Loucy (cell line): ENCODE measurements around the gene RPS6KA2.

Experiments used
- H2AFZ ChIP-seq: fragments of 200-600 bp; sonication (generic); 2 replicates; pipeline ENCODE4 v1.6.0; 2016; ENCODE audit warnings: antibody characterized with exemption, mild to moderate bottlenecking, low read length, moderate library complexity
- H3F3A ChIP-seq: fragments of 200-600 bp; 2 replicates; pipeline ENCODE4 v1.6.0; 2016; ENCODE audit warnings: antibody characterized with exemption, low read depth, mild to moderate bottlenecking
- H3K27me3 ChIP-seq: fragments of 200-600 bp; sonication (generic); 2 replicates; pipeline ENCODE4 v1.6.1; 2014; ENCODE audit warnings: low read length, mild to moderate bottlenecking; ENCODE audit not compliant: insufficient read depth, poor library complexity, severe bottlenecking
- H3K36me3 ChIP-seq: fragments of 200-600 bp; sonication (generic); 2 replicates; pipeline ENCODE4 v1.6.1; 2016; ENCODE audit warnings: low read length; ENCODE audit not compliant: insufficient read depth
- H3K4me1 ChIP-seq: fragments of 200-600 bp; sonication (generic); 2 replicates; pipeline ENCODE4 v1.5.1; 2014; ENCODE audit warnings: low read length, mild to moderate bottlenecking; ENCODE audit not compliant: insufficient read depth, poor library complexity, severe bottlenecking
- H3K4me2 ChIP-seq: fragments of 200-600 bp; sonication (generic); 2 replicates; pipeline ENCODE4 v1.6.0; 2014; ENCODE audit warnings: antibody characterized with exemption, low read length, low read depth, mild to moderate bottlenecking; ENCODE audit not compliant: poor library complexity, severe bottlenecking
- H3K4me3 ChIP-seq: fragments of 200-600 bp; sonication (generic); 2 replicates; pipeline ENCODE4 v1.5.1; 2014; ENCODE audit warnings: low read length, mild to moderate bottlenecking, mixed read lengths; ENCODE audit not compliant: poor library complexity, severe bottlenecking
- H3K79me2 ChIP-seq: fragments of 200-600 bp; sonication (generic); 2 replicates; pipeline ENCODE4 v1.6.1; 2014; ENCODE audit warnings: low read length; ENCODE audit not compliant: insufficient read depth
- H3K9ac ChIP-seq: fragments of 200-600 bp; sonication (generic); 2 replicates; pipeline ENCODE4 v1.6.0; 2014; ENCODE audit warnings: mild to moderate bottlenecking, low read depth, low read length, moderate library complexity; ENCODE audit not compliant: poor library complexity, severe bottlenecking
- H3K9me2 ChIP-seq: fragments of 200-600 bp; sonication (generic); replicated peaks from 2 replicates; pipeline ENCODE4 v1.6.1; 2016; ENCODE audit warnings: low read depth, low read length, mixed read lengths
- H3K9me3 ChIP-seq: fragments of 200-600 bp; sonication (generic); 2 replicates; pipeline ENCODE4 v1.6.1; 2014; ENCODE audit warnings: mild to moderate bottlenecking, antibody characterized with exemption, low read length, low read depth; ENCODE audit not compliant: insufficient read depth
- H4K20me1 ChIP-seq: fragments of 200-600 bp; sonication (generic); 2 replicates; pipeline ENCODE4 v1.6.0; 2014; ENCODE audit warnings: antibody characterized with exemption, low read length, mild to moderate bottlenecking; ENCODE audit not compliant: insufficient read depth, poor library complexity, severe bottlenecking
- EZH2phosphoT487 ChIP-seq: fragments of 200-600 bp; IDR thresholded peaks from 2 replicates; pipeline ENCODE4 v1.6.1; 2018; ENCODE audit warnings: antibody characterized with exemption, mild to moderate bottlenecking, moderate library complexity, borderline replicate concordance
- TF ChIP-seq, protein P1 (sequence below): fragments of 200-600 bp; sonication (generic); conservative IDR thresholded peaks from 2 replicates; pipeline ENCODE4 v1.5.1; 2014; ENCODE audit warnings: mild to moderate bottlenecking, antibody characterized with exemption, low read length

The RPS6KA2 gene

DNA sequence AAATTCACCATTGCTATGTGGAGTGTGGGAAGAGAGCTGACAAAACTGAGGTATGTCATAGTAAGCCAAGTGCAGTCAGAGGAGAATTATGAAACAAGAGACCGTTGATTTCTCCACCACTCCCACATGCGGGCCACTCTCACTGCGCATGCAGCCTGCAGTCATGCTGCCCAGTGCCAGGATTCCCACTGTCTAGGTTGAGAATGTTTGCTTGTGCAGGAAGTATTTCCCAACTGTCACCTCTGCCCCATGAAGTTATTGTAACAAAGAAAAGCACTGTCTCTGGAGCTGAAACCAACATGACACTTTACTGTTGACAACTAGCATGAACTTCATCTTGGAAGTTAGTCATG lies 266.0 kb downstream of the RPS6KA2 start:
- H3K9ac ChIP-seq, result no peak overlapping the region
- no peak overlapping the region for H3K4me2 ChIP-seq
- H3K9me2 ChIP-seq, result no peaks in the 10 kb centered on the region

DNA sequence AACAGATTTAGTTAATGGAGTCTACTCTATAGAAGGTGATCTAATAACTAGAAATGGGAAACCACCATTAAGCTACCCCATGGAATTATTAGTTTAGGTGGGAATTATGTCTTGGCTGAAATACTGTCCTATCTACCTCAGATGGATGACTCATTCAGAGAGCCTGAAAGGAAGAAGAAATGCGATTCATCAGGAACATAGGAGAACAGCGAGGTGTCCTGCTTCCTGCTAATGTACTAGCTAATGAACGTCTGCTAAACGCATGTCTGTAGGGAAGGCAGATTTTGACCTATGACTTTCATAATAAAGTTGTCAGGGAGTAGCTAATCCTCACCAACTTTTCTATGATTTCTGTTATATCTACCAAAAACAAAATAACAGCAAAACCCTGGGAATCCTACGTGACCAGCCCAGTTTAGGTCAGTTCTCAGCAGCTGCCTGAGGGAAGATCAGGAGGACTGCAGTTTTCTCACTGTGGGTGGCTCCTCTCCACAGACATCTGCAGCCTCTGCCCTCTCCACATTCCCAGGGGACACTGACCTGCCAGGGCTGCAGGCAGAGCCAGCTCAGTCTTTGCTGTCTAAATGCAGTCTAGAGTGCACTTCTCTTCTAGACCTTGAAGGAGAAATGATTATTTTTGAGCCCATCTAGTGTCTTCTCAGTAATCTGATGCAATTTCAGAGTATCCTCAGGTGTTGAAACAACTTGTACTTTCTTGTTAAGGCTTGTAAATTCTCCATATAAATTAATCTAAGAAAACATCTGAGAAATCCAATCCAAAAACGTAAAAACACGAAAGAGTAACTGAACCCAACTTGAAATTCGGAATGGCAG lies 266.6 kb downstream of the RPS6KA2 start:
- Histone ChIP-seq H3K9ac (no peak overlapping the region), H4K20me1 (no peaks in the 10 kb centered on the region), H3K4me1 (no peaks in the 10 kb centered on the region), H3K79me2 (no peaks in the 10 kb centered on the region), H3K9me2 (no peaks in the 10 kb centered on the region), H3K4me3 (no peak overlapping the region), H3K36me3 (no peaks in the 10 kb centered on the region; the same call in 1 of the 2 replicates), H2AFZ (no peak overlapping the region), H3K27me3 (no peaks in the 10 kb centered on the region), H3K9me3 (no peaks in the 10 kb centered on the region), H3K4me2 (no peak overlapping the region), H3F3A (no peaks in the 10 kb centered on the region)
- no peak for TF ChIP-seq EZH2phosphoT487
- TF ChIP-seq, protein P1, sequence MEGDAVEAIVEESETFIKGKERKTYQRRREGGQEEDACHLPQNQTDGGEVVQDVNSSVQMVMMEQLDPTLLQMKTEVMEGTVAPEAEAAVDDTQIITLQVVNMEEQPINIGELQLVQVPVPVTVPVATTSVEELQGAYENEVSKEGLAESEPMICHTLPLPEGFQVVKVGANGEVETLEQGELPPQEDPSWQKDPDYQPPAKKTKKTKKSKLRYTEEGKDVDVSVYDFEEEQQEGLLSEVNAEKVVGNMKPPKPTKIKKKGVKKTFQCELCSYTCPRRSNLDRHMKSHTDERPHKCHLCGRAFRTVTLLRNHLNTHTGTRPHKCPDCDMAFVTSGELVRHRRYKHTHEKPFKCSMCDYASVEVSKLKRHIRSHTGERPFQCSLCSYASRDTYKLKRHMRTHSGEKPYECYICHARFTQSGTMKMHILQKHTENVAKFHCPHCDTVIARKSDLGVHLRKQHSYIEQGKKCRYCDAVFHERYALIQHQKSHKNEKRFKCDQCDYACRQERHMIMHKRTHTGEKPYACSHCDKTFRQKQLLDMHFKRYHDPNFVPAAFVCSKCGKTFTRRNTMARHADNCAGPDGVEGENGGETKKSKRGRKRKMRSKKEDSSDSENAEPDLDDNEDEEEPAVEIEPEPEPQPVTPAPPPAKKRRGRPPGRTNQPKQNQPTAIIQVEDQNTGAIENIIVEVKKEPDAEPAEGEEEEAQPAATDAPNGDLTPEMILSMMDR, result no peak

More for the DNA sequence above, 266.0 kb downstream of the RPS6KA2 start:
- no peak for TF ChIP-seq EZH2phosphoT487
- Histone ChIP-seq H3K4me3 (no peak overlapping the region), H3K36me3 (peaks cover 2% of the 10 kb centered on the region; the same call in 1 of the 2 replicates), H3F3A (no peaks in the 10 kb centered on the region), H3K79me2 (no peaks in the 10 kb centered on the region), H2AFZ (no peak overlapping the region), H4K20me1 (no peaks in the 10 kb centered on the region), H3K9me3 (no peaks in the 10 kb centered on the region), H3K27me3 (no peaks in the 10 kb centered on the region), H3K4me1 (no peaks in the 10 kb centered on the region)
